Right lobe of liver (tissue), 4 donors: Measurements from ENCODE around the gene PAX1.

Experiments used
- POLR2A ChIP-seq: fragments of 450-650 bp; IDR thresholded peaks from one replicate; pipeline ENCODE4 v1.6.1; 2017; ENCODE audit warnings: antibody characterized with exemption, mild to moderate bottlenecking
- TF ChIP-seq, protein P1 (sequence below), 4 donors: fragments of 200-600 bp in 3 of 4; fragments of 450-650 bp in 1 of 4; IDR thresholded peaks; one replicate each; pipeline versions ENCODE4 v1.5.1 to v1.8.0; 2016 to 2022; ENCODE audit warnings: antibody characterized with exemption in 4 of 4, mild to moderate bottlenecking in 2 of 4
- donor health status: DM: no; HTN: no; CAD: no.
- donor health status: DM: no; HTN: no; CAD: no.
- donor health status: DM: no; HTN: yes; CAD: no.

DNA sequence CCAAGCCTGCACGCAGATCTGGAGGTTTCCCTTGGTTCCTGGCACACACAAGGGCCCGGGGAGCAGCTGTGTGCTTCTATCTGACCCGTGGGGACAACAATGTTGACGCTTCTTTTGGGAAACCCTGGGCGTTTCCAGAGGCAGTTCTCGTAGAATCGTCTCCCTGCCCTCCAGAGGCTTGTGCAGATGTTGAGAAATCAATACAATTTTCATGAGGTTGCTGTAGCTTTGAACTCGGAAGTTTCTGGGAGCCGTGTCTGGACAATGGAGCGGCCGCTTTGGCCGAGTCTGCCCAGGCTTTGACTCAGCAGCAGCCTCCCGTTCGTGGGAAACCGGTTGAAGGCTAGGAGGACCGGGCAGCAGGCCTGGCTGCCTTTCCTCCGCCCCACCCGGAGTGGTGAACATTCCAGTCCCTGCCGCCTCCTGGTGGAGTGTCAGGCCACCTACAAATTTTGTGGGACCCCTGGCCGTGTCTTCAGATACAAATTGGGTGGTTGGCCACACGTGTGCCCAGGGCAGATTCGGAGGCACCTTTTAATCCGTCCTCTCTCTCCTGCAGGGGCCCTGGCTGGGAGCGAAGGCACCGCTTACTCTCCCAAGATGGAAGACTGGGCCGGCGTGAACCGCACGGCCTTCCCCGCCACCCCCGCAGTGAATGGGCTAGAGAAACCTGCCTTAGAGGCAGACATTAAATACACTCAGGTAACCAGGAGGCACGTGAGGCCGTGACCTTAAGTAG, 2.7 kb downstream of the PAX1 start:
- TF ChIP-seq, protein P1, sequence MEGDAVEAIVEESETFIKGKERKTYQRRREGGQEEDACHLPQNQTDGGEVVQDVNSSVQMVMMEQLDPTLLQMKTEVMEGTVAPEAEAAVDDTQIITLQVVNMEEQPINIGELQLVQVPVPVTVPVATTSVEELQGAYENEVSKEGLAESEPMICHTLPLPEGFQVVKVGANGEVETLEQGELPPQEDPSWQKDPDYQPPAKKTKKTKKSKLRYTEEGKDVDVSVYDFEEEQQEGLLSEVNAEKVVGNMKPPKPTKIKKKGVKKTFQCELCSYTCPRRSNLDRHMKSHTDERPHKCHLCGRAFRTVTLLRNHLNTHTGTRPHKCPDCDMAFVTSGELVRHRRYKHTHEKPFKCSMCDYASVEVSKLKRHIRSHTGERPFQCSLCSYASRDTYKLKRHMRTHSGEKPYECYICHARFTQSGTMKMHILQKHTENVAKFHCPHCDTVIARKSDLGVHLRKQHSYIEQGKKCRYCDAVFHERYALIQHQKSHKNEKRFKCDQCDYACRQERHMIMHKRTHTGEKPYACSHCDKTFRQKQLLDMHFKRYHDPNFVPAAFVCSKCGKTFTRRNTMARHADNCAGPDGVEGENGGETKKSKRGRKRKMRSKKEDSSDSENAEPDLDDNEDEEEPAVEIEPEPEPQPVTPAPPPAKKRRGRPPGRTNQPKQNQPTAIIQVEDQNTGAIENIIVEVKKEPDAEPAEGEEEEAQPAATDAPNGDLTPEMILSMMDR (IDR thresholded peaks at IDR 0.05), result no peak
- no peak for TF ChIP-seq POLR2A
